Liver (tissue), 9 donors: Measurements from ENCODE around the gene PLEKHA8. TPM values are rescaled to one million over a fixed set of nuclear protein-coding genes. Genes with fewer than 3 reads are reported as not detected.

Source experiments
- DNase-seq: peaks from one replicate; pipeline ENCODE4 v3.0.0-alpha.2; 2017; ENCODE audit warnings: low spot score
- H3K27ac ChIP-seq, 2 donors: one replicate each; pipeline ENCODE4 v1.7.0; 2013; ENCODE audit warnings: inconsistent platforms in 2 of 2, low read length in 2 of 2, control low read depth in 1 of 2, low read depth in 1 of 2, mild to moderate bottlenecking in 1 of 2
- H3K27me3 ChIP-seq, 4 donors: one replicate each; pipeline versions ENCODE4 v1.6.1 to v1.7.0; 2013; ENCODE audit warnings: low read length in 3 of 4, inconsistent platforms in 1 of 4, mild to moderate bottlenecking in 1 of 4, moderate library complexity in 1 of 4; ENCODE audit not compliant: control insufficient read depth in 4 of 4, insufficient read depth in 4 of 4
- H3K36me3 ChIP-seq, 4 donors: one replicate each; pipeline versions ENCODE4 v1.6.1 to v1.7.0; 2013; ENCODE audit warnings: low read length in 3 of 4, mild to moderate bottlenecking in 3 of 4, low read depth in 1 of 4, moderate library complexity in 1 of 4; ENCODE audit not compliant: control insufficient read depth in 4 of 4, insufficient read depth in 3 of 4
- H3K4me1 ChIP-seq, 4 donors: one replicate each; pipeline versions ENCODE4 v1.6.1 to v1.7.0; 2013; ENCODE audit warnings: low read length in 3 of 4, mild to moderate bottlenecking in 3 of 4, moderate library complexity in 1 of 4; ENCODE audit not compliant: control insufficient read depth in 4 of 4, insufficient read depth in 4 of 4
- H3K4me3 ChIP-seq, 3 donors: one replicate each; pipeline versions ENCODE4 v1.6.1 to v1.7.0; 2013; ENCODE audit warnings: low read length in 3 of 3, control low read depth in 1 of 3, low read depth in 1 of 3, mild to moderate bottlenecking in 1 of 3
- H3K9ac ChIP-seq, 2 donors: one replicate each; pipeline ENCODE4 v1.7.0; 2013; ENCODE audit warnings: low read length in 2 of 2, mild to moderate bottlenecking in 2 of 2, moderate library complexity in 2 of 2, control low read depth in 1 of 2, low read depth in 1 of 2
- H3K9me3 ChIP-seq, 4 donors: one replicate each; pipeline versions ENCODE4 v1.6.1 to v1.7.0; 2013; ENCODE audit warnings: low read length in 3 of 4; ENCODE audit not compliant: control insufficient read depth in 4 of 4
- EGR1 ChIP-seq, 2 donors: IDR thresholded peaks; 2 replicates each; pipeline ENCODE4 v1.6.1; 2016 to 2018; ENCODE audit warnings: antibody characterized with exemption in 2 of 2, low read depth in 2 of 2
- FOXA1 ChIP-seq: IDR thresholded peaks from 2 replicates; pipeline ENCODE4 v1.6.1; 2016; ENCODE audit warnings: antibody characterized with exemption
- FOXA2 ChIP-seq: IDR thresholded peaks from 2 replicates; pipeline ENCODE4 v1.6.1; 2016; ENCODE audit warnings: antibody characterized with exemption
- HNF4A ChIP-seq, 2 donors: conservative IDR thresholded peaks; 2 replicates each; pipeline ENCODE4 v1.6.1; 2016; ENCODE audit warnings: antibody characterized with exemption in 2 of 2, mild to moderate bottlenecking in 2 of 2
- HNF4G ChIP-seq: IDR thresholded peaks from 2 replicates; pipeline ENCODE4 v1.6.1; 2016; ENCODE audit warnings: antibody characterized with exemption
- NR2F2 ChIP-seq: IDR thresholded peaks from 2 replicates; pipeline ENCODE4 v1.6.1; 2016; ENCODE audit warnings: antibody characterized with exemption
- RAD21 ChIP-seq, 2 donors: IDR thresholded peaks; 2 replicates each; pipeline ENCODE4 v1.6.1; 2016; ENCODE audit warnings: antibody characterized with exemption in 2 of 2, mild to moderate bottlenecking in 2 of 2
- RXRA ChIP-seq, 2 donors: IDR thresholded peaks; 2 replicates each; pipeline ENCODE4 v1.6.1; 2017 to 2018; ENCODE audit warnings: antibody characterized with exemption in 2 of 2, mild to moderate bottlenecking in 1 of 2
- SP1 ChIP-seq: IDR thresholded peaks from 2 replicates; pipeline ENCODE4 v1.6.1; 2018; ENCODE audit warnings: antibody characterized with exemption, mild to moderate bottlenecking
- TAF1 ChIP-seq: conservative IDR thresholded peaks from 2 replicates; pipeline ENCODE4 v1.6.1; 2016; ENCODE audit warnings: antibody characterized with exemption, mild to moderate bottlenecking
- YY1 ChIP-seq: IDR thresholded peaks from 2 replicates; pipeline ENCODE4 v1.6.1; 2016; ENCODE audit warnings: antibody characterized with exemption, mild to moderate bottlenecking
- WGBS: extraction: QIAGEN DNeasy Blood & Tissue Kit; methylation state at CpG from one replicate; pipeline ENCODE4 v1.1.7; 2013; 5-methylcytosine and 5-hydroxymethylcytosine counted together
- polyA plus RNA-seq, 2 donors: library from polyadenylated mRNA; stranded (reverse) in 1 of 2; unstranded in 1 of 2; fragments of 200-250 nt in 1 of 2; fragments of >200 nt in 1 of 2; fragmentation: Nextera tagmentation in 1 of 2; extraction: Ambion mirVana in 1 of 2; gene quantifications; one replicate each; pipeline versions ENCODE4 v1.2.1 to v1.2.3, GENCODE V29; 2013 to 2015
- total RNA-seq, 2 donors: library from RNA; depleted of rRNA; stranded (reverse); fragments of >200 nt; gene quantifications; one replicate each; pipeline ENCODE4 v1.2.3, GENCODE V29; 2014
- TF ChIP-seq, protein P1 (sequence below): fragments of 150-350 bp; IDR thresholded peaks from 2 replicates; pipeline ENCODE4 v1.5.1; 2017; ENCODE audit warnings: improper control_type of control experiment, low read depth, low read length; ENCODE audit not compliant: missing input control
- TF ChIP-seq, protein P2 (sequence below): IDR thresholded peaks from 2 replicates; pipeline ENCODE4 v1.6.1; 2016; ENCODE audit warnings: antibody characterized with exemption
- TF ChIP-seq, protein P3 (sequence below): IDR thresholded peaks from 2 replicates; pipeline ENCODE4 v1.6.1; 2016; ENCODE audit warnings: antibody characterized with exemption
- TF ChIP-seq, protein P4 (sequence below): IDR thresholded peaks from 2 replicates; pipeline ENCODE4 v1.6.1; 2016; ENCODE audit warnings: antibody characterized with exemption
- donor health status: healthy.
- donor health status: healthy.
- donor health status: healthy.
- donor health status: healthy.
- donor health status: healthy.

Gene PLEKHA8
- total and polyA plus RNA-seq, 4 donors, result 1.0 to 5.4 (median 2.4) TPM

DNA sequence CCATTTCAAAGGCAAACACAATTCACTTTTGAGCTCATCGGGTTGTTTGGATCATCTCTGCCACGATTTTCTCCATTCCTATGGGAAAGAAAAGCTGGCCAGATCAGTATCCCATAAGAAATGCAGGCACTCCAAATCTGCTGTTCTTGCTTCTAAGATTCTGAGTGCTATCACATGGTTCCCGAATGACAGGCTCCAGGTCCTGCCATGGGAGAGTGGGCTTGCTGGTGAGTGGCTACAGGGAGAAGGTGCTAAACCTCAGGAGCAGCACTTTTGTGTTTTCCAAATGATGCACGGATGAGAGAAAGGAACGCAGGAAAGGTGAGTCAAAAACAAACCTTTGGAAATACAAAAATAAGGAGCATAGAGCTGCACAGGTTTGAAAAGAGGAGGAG is 138.6 kb downstream of the PLEKHA8 start:
- H3K9ac ChIP-seq, result no peak overlapping the region
- no peak for DNase-seq
- TF ChIP-seq FOXA1, result no peak
- TF ChIP-seq RXRA (IDR thresholded peaks at IDR 0.05), result no peak
- no peak for TF ChIP-seq SP1
- TF ChIP-seq TAF1, result no peak
- TF ChIP-seq YY1, result no peak
- TF ChIP-seq FOXA2, result no peak
- TF ChIP-seq EGR1 (IDR thresholded peaks at IDR 0.05; ENCODE audit: low read depth in 2 of 2), result no peak
- no peaks in the 10 kb centered on the region for H3K9me3 ChIP-seq
- no peaks in the 10 kb centered on the region for H3K27me3 ChIP-seq
- no peak overlapping the region for H3K27ac ChIP-seq
- 93% methylated on average over 5 of the region's 5 CpGs for WGBS
- peaks cover 0 to 13% (median 10%) of the 10 kb centered on the region in 4 donors for H3K4me1 ChIP-seq
- no peak overlapping the region for H3K4me3 ChIP-seq
- no peaks in the 10 kb centered on the region for H3K36me3 ChIP-seq

DNA sequence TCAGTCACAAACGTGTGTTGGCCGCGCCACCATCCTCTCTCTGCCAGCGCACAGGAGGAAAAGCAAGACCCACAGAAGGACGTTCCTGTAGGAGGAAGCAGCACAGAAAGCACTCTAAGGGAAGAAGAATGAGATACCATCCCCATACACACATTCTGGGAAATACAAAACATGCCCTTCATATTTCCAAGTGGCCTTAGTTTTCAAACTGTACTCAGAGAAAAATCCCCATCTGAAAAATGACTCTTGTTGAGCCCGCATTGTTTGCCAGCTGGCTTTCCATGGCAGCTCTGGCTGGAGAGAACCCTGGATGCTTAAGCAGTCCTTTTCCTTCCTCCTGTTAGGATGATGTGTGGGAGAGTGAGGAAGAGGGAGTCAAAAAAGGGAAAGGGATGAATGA is 139.7 kb downstream of the PLEKHA8 start:
- Histone ChIP-seq H3K27ac (no peak overlapping the region), H3K4me3 (no peak overlapping the region), H3K4me1 (peaks cover 0 to 13% (median 10%) of the 10 kb centered on the region in 4 donors), H3K36me3 (no peaks in the 10 kb centered on the region), H3K9ac (no peak overlapping the region), H3K9me3 (no peaks in the 10 kb centered on the region), H3K27me3 (no peaks in the 10 kb centered on the region)
- TF ChIP-seq RXRA (IDR thresholded peaks at IDR 0.05), result no peak
- no peak for TF ChIP-seq HNF4G
- no peak for TF ChIP-seq NR2F2
- TF ChIP-seq, protein P1, sequence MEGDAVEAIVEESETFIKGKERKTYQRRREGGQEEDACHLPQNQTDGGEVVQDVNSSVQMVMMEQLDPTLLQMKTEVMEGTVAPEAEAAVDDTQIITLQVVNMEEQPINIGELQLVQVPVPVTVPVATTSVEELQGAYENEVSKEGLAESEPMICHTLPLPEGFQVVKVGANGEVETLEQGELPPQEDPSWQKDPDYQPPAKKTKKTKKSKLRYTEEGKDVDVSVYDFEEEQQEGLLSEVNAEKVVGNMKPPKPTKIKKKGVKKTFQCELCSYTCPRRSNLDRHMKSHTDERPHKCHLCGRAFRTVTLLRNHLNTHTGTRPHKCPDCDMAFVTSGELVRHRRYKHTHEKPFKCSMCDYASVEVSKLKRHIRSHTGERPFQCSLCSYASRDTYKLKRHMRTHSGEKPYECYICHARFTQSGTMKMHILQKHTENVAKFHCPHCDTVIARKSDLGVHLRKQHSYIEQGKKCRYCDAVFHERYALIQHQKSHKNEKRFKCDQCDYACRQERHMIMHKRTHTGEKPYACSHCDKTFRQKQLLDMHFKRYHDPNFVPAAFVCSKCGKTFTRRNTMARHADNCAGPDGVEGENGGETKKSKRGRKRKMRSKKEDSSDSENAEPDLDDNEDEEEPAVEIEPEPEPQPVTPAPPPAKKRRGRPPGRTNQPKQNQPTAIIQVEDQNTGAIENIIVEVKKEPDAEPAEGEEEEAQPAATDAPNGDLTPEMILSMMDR, result no peak
- TF ChIP-seq, protein P2, sequence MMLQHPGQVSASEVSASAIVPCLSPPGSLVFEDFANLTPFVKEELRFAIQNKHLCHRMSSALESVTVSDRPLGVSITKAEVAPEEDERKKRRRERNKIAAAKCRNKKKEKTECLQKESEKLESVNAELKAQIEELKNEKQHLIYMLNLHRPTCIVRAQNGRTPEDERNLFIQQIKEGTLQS, result no peak
- no peak for TF ChIP-seq RAD21 (IDR thresholded peaks at IDR 0.05)
- TF ChIP-seq SP1, result no peak
- TF ChIP-seq, protein P3, sequence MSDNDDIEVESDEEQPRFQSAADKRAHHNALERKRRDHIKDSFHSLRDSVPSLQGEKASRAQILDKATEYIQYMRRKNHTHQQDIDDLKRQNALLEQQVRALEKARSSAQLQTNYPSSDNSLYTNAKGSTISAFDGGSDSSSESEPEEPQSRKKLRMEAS, result no peak
- no peak for TF ChIP-seq FOXA1
- TF ChIP-seq, protein P4, sequence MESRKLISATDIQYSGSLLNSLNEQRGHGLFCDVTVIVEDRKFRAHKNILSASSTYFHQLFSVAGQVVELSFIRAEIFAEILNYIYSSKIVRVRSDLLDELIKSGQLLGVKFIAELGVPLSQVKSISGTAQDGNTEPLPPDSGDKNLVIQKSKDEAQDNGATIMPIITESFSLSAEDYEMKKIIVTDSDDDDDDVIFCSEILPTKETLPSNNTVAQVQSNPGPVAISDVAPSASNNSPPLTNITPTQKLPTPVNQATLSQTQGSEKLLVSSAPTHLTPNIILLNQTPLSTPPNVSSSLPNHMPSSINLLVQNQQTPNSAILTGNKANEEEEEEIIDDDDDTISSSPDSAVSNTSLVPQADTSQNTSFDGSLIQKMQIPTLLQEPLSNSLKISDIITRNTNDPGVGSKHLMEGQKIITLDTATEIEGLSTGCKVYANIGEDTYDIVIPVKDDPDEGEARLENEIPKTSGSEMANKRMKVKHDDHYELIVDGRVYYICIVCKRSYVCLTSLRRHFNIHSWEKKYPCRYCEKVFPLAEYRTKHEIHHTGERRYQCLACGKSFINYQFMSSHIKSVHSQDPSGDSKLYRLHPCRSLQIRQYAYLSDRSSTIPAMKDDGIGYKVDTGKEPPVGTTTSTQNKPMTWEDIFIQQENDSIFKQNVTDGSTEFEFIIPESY, result no peak
- no peak for TF ChIP-seq YY1
- TF ChIP-seq HNF4A (conservative IDR thresholded peaks at IDR 0.05), result no peak
- TF ChIP-seq EGR1 (IDR thresholded peaks at IDR 0.05; ENCODE audit: low read depth in 2 of 2), result no peak
- no peak for DNase-seq
- 92% methylated on average over 6 of the region's 6 CpGs for WGBS
